Osteoblast (primary cell): ENCODE measurements around the gene RPL15. TPM values are rescaled to one million over a fixed set of nuclear protein-coding genes. Genes with fewer than 3 reads are reported as not detected.
"Not testable (repeated sequence)": the region's sequence is repeated elsewhere in the genome, so short reads cannot be mapped to it uniquely, and the experiment has no call there.

Source experiments
- DNase-seq: peaks from one replicate; pipeline ENCODE4 v3.0.0; 2011; ENCODE audit warnings: low spot score, mixed read lengths; ENCODE audit not compliant: insufficient read length; ENCODE audit errors: missing footprints
- H2AFZ ChIP-seq: 2 replicates; pipeline ENCODE4 v1.6.0; 2011; ENCODE audit warnings: mild to moderate bottlenecking, low read length
- H3K27ac ChIP-seq: 2 replicates; pipeline ENCODE4 v1.5.1; 2011; ENCODE audit warnings: mild to moderate bottlenecking, low read depth, low read length, moderate library complexity
- H3K27me3 ChIP-seq: 2 replicates; pipeline ENCODE4 v1.6.0; 2012; ENCODE audit warnings: mild to moderate bottlenecking, control low read depth, inconsistent platforms, low read length, moderate library complexity; ENCODE audit not compliant: insufficient read depth
- H3K36me3 ChIP-seq: 2 replicates; pipeline ENCODE4 v1.5.1; 2011; ENCODE audit warnings: mild to moderate bottlenecking, low read length, control low read depth, moderate library complexity; ENCODE audit not compliant: insufficient read depth
- H3K4me1 ChIP-seq: 2 replicates; pipeline ENCODE4 v1.5.1; 2011; ENCODE audit warnings: mild to moderate bottlenecking, low read length, control low read depth, moderate library complexity; ENCODE audit not compliant: insufficient read depth
- H3K4me2 ChIP-seq: 2 replicates; pipeline ENCODE4 v1.6.0; 2011; ENCODE audit warnings: mild to moderate bottlenecking, low read length; ENCODE audit not compliant: insufficient read depth
- H3K4me3 ChIP-seq: fragments of 200-600 bp; sonication (generic); 3 replicates; pipeline ENCODE4 v1.5.1; 2012; ENCODE audit warnings: mild to moderate bottlenecking, low read length, inconsistent platforms; ENCODE audit not compliant: insufficient read depth
- H3K79me2 ChIP-seq: 2 replicates; pipeline ENCODE4 v1.6.0; 2012; ENCODE audit warnings: mild to moderate bottlenecking, low read length, control low read depth, inconsistent platforms; ENCODE audit not compliant: insufficient read depth
- H3K9me3 ChIP-seq: 2 replicates; pipeline ENCODE4 v1.5.1; 2011; ENCODE audit warnings: low read depth, low read length, control low read depth
- H4K20me1 ChIP-seq: 2 replicates; pipeline ENCODE4 v1.6.0; 2012; ENCODE audit warnings: mild to moderate bottlenecking, low read length, control low read depth; ENCODE audit not compliant: insufficient read depth
- CTCF ChIP-seq: IDR thresholded peaks from 2 replicates; pipeline ENCODE4 v1.5.1; 2011; ENCODE audit warnings: mild to moderate bottlenecking, low read depth, low read length, moderate library complexity; ENCODE audit errors: extremely low read depth
- total RNA-seq: library from RNA; depleted of rRNA; stranded (reverse); fragments of >200 nt; gene quantifications from 2 replicates; pipeline ENCODE4 v1.2.3, GENCODE V29; 2012

The RPL15 gene
- total RNA-seq, 1 donor = 1,871 TPM

DNA sequence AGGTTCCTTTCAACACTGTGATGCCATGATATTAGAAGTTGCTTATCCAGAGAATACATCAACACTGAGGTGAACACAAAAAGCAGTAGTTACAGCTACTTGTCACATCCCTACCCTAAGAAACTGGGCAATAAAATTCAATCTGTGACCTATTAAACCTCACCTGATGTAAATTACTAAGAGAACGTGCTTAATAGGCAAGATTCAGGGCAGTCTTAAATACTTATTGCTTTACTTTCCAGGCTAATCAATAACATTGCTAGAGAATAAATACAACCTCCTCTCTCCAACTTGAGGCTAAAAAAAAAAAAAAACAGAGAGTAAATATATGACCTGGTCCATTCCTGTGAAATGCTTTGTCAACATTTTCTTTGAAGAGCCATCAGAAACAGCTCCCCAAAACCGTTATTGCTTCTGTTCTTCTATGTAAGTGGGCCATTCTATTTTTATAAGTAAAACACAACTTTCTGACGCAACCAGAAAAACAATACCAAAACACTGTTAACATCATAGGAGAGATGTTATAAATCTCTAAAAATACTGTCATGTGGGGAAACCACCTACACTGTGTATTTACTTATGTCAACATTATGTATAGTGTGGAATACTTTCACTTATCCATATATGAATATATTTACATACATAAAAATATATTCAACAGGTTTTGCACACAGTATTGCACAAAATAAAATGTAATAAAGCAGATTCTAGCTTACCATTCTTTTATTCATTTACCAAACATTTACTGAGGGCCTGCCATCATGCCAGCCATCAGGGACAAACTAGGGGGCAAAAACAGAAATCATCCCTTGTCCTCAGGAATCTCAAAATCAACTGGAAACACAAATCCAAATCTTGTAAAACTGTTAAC, 2.8 kb upstream of the RPL15 start:
- Histone ChIP-seq H3K27me3 (no peaks in the 10 kb centered on the region), H3K4me3 (no peak overlapping the region), H4K20me1 (peaks cover 21% of the 10 kb centered on the region), H3K4me1 (peaks cover 17% of the 10 kb centered on the region), H3K4me2 (no peak overlapping the region), H2AFZ (no peak overlapping the region), H3K36me3 (peaks cover 19% of the 10 kb centered on the region), H3K79me2 (peaks cover 44% of the 10 kb centered on the region), H3K9me3 (no peaks in the 10 kb centered on the region), H3K27ac (no peak overlapping the region)
- peak; percentile 50 for DNase-seq
- no peak for TF ChIP-seq CTCF

DNA sequence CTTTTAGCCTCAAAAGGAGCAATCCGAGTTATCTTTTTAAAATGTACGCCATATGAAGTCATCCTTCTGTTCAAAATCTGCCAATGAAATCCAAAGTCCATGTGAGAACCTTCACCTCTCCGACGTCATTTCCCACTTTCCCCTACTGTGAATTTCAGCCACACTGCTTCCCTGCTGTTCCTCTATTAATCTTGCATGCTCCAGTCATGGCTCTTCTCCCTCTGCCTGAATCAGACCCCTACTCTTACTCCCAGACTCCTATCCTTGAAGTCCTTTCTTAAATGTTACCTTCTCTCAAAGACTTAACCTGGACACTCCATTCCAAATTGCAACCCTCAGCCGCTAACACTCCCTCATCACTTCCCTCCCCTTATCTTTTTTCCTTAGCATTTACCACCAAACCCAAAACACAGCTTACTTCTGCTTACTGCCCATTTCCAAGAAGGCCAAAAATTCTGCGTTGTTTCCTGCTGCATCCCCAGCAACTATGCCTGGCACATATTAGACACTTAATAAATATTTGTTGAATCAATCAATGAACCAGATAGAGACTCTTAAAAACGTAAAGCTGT, 1.3 kb upstream of the RPL15 start:
- peak overlapping the region; percentile 1 for H2AFZ ChIP-seq
- no peak for TF ChIP-seq CTCF
- peak overlapping the region; percentile 87 for H3K4me2 ChIP-seq
- H3K79me2 ChIP-seq = peaks cover 44% of the 10 kb centered on the region
- no peak for DNase-seq
- H3K36me3 ChIP-seq = peaks cover 29% of the 10 kb centered on the region
- peak overlapping the region; percentile 85 for H3K27ac ChIP-seq
- no peaks in the 10 kb centered on the region for H3K27me3 ChIP-seq
- H4K20me1 ChIP-seq = peaks cover 34% of the 10 kb centered on the region
- H3K4me3 ChIP-seq = peak overlapping the region; percentile 91
- no peaks in the 10 kb centered on the region for H3K9me3 ChIP-seq
- peaks cover 17% of the 10 kb centered on the region for H3K4me1 ChIP-seq

- H3K36me3 ChIP-seq = peaks cover 27% of the 10 kb centered on the region
- peaks cover 17% of the 10 kb centered on the region for H3K4me1 ChIP-seq
- H3K79me2 ChIP-seq = peaks cover 44% of the 10 kb centered on the region
- H4K20me1 ChIP-seq = peaks cover 40% of the 10 kb centered on the region
- TF ChIP-seq CTCF = no peak
- peak overlapping the region; percentile 85 for H3K27ac ChIP-seq
- peak overlapping the region; percentile 91 for H3K4me3 ChIP-seq
- no peaks in the 10 kb centered on the region for H3K27me3 ChIP-seq
- DNase-seq = peak; percentile 77
- H3K4me2 ChIP-seq = peak overlapping the region; percentile 87
- no peaks in the 10 kb centered on the region for H3K9me3 ChIP-seq
- peak overlapping the region; percentile 90 for H2AFZ ChIP-seq
Measured at GRCh38 chr3:23916152-23916885, 613 bp upstream of the RPL15 start.

- peaks cover 44% of the 10 kb centered on the region for H3K79me2 ChIP-seq
- peak overlapping the region; percentile 85 for H3K27ac ChIP-seq
- peaks cover 17% of the 10 kb centered on the region for H3K4me1 ChIP-seq
- H3K9me3 ChIP-seq, DNase-seq, H2AFZ ChIP-seq, H3K27me3 ChIP-seq: not testable (repeated sequence)
- peaks cover 27% of the 10 kb centered on the region for H3K36me3 ChIP-seq
- H3K4me3 ChIP-seq = peak overlapping the region; percentile 91
- H4K20me1 ChIP-seq = peaks cover 40% of the 10 kb centered on the region
- peak overlapping the region; percentile 99 for H3K4me2 ChIP-seq
Measured at GRCh38 chr3:23917679-23918303, 859 bp downstream of the RPL15 start.

DNA sequence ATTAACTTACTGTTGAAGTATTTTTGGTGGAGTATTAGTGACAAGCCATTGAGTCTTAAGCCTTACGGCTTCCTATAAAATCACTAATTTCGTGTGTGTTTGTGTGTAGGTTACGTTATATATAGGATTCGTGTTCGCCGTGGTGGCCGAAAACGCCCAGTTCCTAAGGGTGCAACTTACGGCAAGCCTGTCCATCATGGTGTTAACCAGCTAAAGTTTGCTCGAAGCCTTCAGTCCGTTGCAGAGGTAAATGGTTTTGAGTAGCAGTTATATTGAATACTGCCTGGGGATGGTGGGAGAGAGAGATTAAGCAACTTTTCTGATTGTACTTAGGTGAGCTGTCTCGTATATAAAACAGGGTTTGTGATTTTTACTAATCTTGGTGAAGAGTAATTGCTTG, 1.4 kb downstream of the RPL15 start:
- H4K20me1 ChIP-seq = peaks cover 40% of the 10 kb centered on the region
- DNase-seq, H2AFZ ChIP-seq, H3K27me3 ChIP-seq, H3K9me3 ChIP-seq: not testable (repeated sequence)
- peaks cover 27% of the 10 kb centered on the region for H3K36me3 ChIP-seq
- H3K4me3 ChIP-seq = peak overlapping the region; percentile 91
- H3K4me2 ChIP-seq = peak overlapping the region; percentile 99
- H3K4me1 ChIP-seq = peaks cover 17% of the 10 kb centered on the region
- H3K79me2 ChIP-seq = peaks cover 44% of the 10 kb centered on the region
- peak overlapping the region; percentile 85 for H3K27ac ChIP-seq
